ENCODE data around the gene GRIP2.

Gene GRIP2

GRCh38 chr3:14505001-14505802 is 34.9 kb downstream of the GRIP2 start:
- DNase-seq = no peak

GRCh38 chr3:14503706-14504065 is 36.5 kb downstream of the GRIP2 start:
- no peak for DNase-seq

- DNase-seq = no peak
These were observed 37.0 kb downstream of the GRIP2 start for GRCh38 chr3:14503033-14503705.

GRCh38 chr3:14502472-14502871 is 37.7 kb downstream of the GRIP2 start:
- DNase-seq = no peak

- DNase-seq = no peak
These were observed 42.8 kb downstream of the GRIP2 start for GRCh38 chr3:14497321-14497720.

GRCh38 chr3:14496351-14496750 is 43.8 kb downstream of the GRIP2 start:
- no peak for DNase-seq

GRCh38 chr3:14494973-14495300 is 45.2 kb downstream of the GRIP2 start:
- DNase-seq = no peak

GRCh38 chr3:14494279-14494972 is 45.7 kb downstream of the GRIP2 start:
- no peak for DNase-seq

GRCh38 chr3:14492948-14493881 is 46.9 kb downstream of the GRIP2 start:
- no peak for DNase-seq

- no peak for DNase-seq
These were observed 48.5 kb downstream of the GRIP2 start for GRCh38 chr3:14491396-14492190.

- no peak for DNase-seq
These were observed 49.3 kb downstream of the GRIP2 start for GRCh38 chr3:14490831-14491230.

GRCh38 chr3:14490255-14490654 is 49.9 kb downstream of the GRIP2 start:
- DNase-seq = no peak

GRCh38 chr3:14489641-14490040 is 50.5 kb downstream of the GRIP2 start:
- no peak for DNase-seq

- DNase-seq = no peak
These were observed 51.7 kb downstream of the GRIP2 start for GRCh38 chr3:14488286-14489041.

GRCh38 chr3:14487821-14488220 is 52.3 kb downstream of the GRIP2 start:
- DNase-seq = no peak

GRCh38 chr3:14487086-14487485 is 53.1 kb downstream of the GRIP2 start:
- DNase-seq = no peak

GRCh38 chr3:14486460-14486859 is 53.7 kb downstream of the GRIP2 start:
- DNase-seq = no peak

- no peak for DNase-seq
These were observed 54.2 kb downstream of the GRIP2 start for GRCh38 chr3:14485981-14486380.

- DNase-seq = no peak
These were observed 55.4 kb downstream of the GRIP2 start for GRCh38 chr3:14484741-14485140.

GRCh38 chr3:14483286-14483685 is 56.9 kb downstream of the GRIP2 start:
- no peak for DNase-seq

GRCh38 chr3:14482271-14482721 is 57.8 kb downstream of the GRIP2 start:
- no peak for DNase-seq
